ENCODE measurements around the gene MDC1.

MDC1 gene

GRCh38 chr6:30748851-30749540 is 31.9 kb upstream of the MDC1 start:
- peak; percentile 87 for DNase-seq (ENCODE audit: low read depth)

- DNase-seq (ENCODE audit: low read depth), result peak; percentile 53
Observed at GRCh38 chr6:30747902-30748769, 31.1 kb upstream of the MDC1 start.

GRCh38 chr6:30747300-30747687 is 30.2 kb upstream of the MDC1 start:
- peak; percentile 60 for DNase-seq (ENCODE audit: low read depth)

GRCh38 chr6:30744054-30744805 is 27.1 kb upstream of the MDC1 start, which contains the start of gene IER3:
IER3 (minus strand) TSS chr6:30744547; CDS start chr6:30744518, 29 bp downstream.
- peak; percentile 95 for DNase-seq (ENCODE audit: low read depth)

GRCh38 chr6:30743099-30744053 is 26.3 kb upstream of the MDC1 start:
- DNase-seq (ENCODE audit: low read depth), result peak; percentile 49

- peak; percentile 98 for DNase-seq (ENCODE audit: low read depth)
Observed at GRCh38 chr6:30742316-30743098, 25.4 kb upstream of the MDC1 start, which contains the start of gene FLOT1. FLOT1 (minus strand) TSS chr6:30742687; CDS start chr6:30742189, 498 bp downstream.

GRCh38 chr6:30741789-30742315 is 24.8 kb upstream of the MDC1 start:
- DNase-seq (ENCODE audit: low read depth), result no peak

- DNase-seq (ENCODE audit: low read depth), result peak; percentile 36
Observed at GRCh38 chr6:30741063-30741779, 24.1 kb upstream of the MDC1 start.

GRCh38 chr6:30740540-30740870 is 23.4 kb upstream of the MDC1 start:
- no peak for DNase-seq (ENCODE audit: low read depth)

- no peak for DNase-seq (ENCODE audit: low read depth)
Observed at GRCh38 chr6:30738532-30738931, 21.5 kb upstream of the MDC1 start.

GRCh38 chr6:30735668-30736314 is 18.7 kb upstream of the MDC1 start:
- no peak for DNase-seq (ENCODE audit: low read depth)

GRCh38 chr6:30732237-30732943 is 15.3 kb upstream of the MDC1 start:
- no peak for DNase-seq (ENCODE audit: low read depth)

GRCh38 chr6:30730601-30731435 is 13.7 kb upstream of the MDC1 start:
- peak; percentile 42 for DNase-seq (ENCODE audit: low read depth)

- peak; percentile 72 for DNase-seq (ENCODE audit: low read depth)
Observed at GRCh38 chr6:30727920-30728553, 11.0 kb upstream of the MDC1 start.

- DNase-seq (ENCODE audit: low read depth), result peak; percentile 58
Observed at GRCh38 chr6:30726506-30727413, 9.7 kb upstream of the MDC1 start.
